Glomerular visceral epithelial cell (primary cell): Measurements from ENCODE around the gene ITPA.
A peak's percentile ranks its signal among the peaks of the same experiment; 100 is the strongest.
"Not testable (repeated sequence)": the region's sequence is repeated elsewhere in the genome, so short reads cannot be mapped to it uniquely, and the experiment has no call there.

Source experiments
- DNase-seq: peaks from one replicate; pipeline ENCODE4 v3.0.0-alpha.2; 2016; ENCODE audit errors: extremely low spot score

The ITPA gene

DNA sequence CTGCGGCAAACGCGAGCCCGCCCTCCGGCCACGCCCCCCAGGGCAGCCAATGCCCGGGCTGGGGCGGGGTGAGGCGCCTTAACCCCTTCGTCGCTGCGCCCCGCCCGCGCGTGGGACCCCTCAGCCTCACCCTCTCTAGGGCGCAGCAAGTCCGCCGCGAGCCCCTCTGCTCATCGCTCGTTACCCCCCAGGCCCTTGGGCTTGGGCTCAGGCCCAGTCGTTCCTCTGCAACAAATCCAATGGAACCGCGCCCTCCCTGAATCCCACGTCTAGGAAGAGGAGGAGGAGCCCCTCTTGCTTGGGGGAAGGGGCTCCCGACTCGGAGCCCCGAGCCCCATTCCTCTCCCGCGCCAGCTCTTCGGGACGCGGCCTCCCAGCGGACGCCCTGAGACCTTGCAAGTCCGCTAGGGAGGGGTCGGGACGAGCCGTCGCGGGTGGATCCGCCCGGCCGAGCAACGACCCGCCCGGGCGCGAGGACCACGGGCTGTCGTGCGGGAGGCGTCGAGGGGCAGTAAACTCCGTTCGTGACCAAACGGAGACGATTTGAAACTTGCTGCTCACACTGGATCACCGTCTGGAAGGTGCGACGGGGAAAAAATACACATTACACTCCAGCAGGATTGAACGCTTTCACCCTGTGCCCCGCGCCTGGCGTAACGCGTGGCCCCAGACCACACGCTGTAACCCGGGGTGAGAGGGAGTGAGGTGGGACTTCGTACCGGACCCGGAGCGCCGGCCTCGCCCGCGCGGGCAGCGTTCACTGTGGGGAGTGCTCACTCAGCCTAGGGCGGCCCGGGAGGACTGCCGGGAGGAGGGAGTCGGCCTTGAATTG is 35.5 kb upstream of the ITPA start:
- peak; percentile 91 for DNase-seq

GRCh38 chr20:3174442-3175261 is 34.6 kb upstream of the ITPA start:
- no peak for DNase-seq

GRCh38 chr20:3175270-3175669 is 34.0 kb upstream of the ITPA start:
- DNase-seq: no peak

- DNase-seq: no peak
Observed at GRCh38 chr20:3177746-3178485, 31.4 kb upstream of the ITPA start.

GRCh38 chr20:3180319-3180718 is 29.0 kb upstream of the ITPA start:
- DNase-seq: no peak

DNA sequence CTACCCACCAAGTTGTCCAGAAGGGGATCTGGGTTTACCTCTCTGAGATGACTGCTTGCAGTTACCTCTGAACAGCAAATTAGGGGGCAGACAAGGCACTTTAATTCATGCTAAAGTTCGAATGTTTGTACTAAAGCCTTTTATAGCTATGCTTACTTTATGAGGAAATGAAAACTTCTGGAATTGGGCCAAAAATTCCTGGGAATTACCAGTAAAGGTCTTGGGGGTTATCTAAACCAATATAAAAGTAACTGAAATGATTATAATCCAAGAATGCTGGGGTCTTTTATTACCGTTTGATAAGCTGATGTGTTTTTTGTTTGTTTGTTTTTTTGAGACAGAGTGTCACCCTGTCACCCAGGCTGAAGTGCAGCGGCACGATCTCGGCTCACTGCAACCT is 28.0 kb upstream of the ITPA start:
- DNase-seq: no peak

GRCh38 chr20:3182429-3182828 is 26.9 kb upstream of the ITPA start:
- DNase-seq: not testable (repeated sequence)

DNA sequence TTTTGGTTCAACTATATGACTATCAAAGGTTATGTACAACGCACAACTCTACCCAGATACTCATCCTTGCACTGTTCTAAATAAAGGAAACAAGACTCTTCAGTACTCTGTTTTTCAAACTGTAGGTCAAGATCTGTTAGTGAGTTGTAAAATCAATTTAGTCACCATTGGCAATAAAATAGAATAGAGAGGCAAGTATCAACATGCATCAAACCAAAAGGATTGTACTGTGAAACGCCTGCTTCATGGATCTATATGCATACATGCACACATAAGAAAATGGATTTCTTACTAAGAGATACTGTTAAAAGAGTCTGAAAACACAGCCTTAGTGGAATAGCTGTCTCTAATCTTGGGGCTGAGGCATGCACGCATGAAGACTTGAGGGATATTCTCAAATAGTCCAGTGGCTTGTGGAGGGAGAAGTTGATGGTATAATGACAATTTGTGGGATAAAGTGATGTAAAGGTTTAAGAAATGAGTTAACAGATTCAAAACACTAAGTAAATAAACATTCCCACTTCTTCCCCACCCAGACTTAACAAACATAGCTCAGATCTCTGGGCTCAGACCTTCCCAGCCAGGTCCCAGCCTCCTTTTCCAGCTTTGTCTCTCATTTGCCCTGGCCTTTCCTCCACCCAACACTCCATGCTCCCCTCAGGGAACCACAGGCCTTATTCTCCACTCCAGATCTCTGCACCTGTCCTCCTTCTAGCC is 25.2 kb upstream of the ITPA start:
- DNase-seq: no peak

DNA sequence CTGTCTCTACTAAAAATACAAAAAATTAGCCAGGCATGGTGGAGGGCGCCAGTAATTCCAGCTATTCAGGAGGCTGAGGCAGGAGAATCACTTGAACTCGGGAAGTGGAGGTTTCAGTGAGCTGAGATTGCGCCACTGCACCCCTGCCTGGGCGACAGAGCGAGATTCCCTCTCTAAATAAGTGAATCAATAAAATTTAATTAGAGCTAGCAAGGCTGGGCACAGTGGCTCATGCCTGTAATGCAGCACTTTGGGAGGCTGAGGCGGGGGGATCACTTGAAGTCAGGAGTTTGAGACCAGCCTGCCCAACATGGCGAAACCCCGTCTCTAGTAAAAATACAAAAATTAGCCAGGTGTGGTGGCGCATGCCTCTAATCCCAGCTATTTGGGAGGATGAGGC is 21.4 kb upstream of the ITPA start:
- not testable (repeated sequence) for DNase-seq

DNA sequence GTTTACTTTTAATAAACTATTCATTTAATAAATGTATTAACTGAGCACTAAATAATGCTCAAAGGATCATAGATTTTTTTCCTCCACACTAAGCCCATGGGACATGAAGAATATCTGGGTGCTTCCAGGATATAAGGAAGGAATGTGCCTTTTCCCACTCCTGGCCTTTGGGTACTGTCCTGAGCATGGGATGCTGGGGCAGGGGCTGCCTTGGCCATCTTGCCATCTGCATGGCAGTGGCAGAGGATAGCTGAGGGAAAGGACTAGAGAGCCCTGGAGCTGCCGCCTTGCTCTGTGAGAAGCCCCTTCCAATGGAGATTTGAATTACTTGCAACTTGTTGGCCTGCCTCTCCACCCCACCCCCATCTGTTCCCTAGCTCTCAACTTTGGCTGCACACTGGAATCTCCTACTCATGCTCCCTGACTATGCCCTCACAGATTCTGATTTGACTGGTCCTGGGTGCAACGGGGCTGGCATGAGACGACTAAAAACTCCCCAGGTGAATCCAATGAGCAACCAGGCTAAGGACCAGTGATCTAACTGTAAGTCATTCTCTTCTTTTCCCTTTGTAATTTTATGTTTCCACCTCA is 20.4 kb upstream of the ITPA start:
- no peak for DNase-seq

GRCh38 chr20:3189561-3190131 is 19.7 kb upstream of the ITPA start:
- no peak for DNase-seq

GRCh38 chr20:3190681-3191111 is 18.6 kb upstream of the ITPA start:
- DNase-seq: no peak

DNA sequence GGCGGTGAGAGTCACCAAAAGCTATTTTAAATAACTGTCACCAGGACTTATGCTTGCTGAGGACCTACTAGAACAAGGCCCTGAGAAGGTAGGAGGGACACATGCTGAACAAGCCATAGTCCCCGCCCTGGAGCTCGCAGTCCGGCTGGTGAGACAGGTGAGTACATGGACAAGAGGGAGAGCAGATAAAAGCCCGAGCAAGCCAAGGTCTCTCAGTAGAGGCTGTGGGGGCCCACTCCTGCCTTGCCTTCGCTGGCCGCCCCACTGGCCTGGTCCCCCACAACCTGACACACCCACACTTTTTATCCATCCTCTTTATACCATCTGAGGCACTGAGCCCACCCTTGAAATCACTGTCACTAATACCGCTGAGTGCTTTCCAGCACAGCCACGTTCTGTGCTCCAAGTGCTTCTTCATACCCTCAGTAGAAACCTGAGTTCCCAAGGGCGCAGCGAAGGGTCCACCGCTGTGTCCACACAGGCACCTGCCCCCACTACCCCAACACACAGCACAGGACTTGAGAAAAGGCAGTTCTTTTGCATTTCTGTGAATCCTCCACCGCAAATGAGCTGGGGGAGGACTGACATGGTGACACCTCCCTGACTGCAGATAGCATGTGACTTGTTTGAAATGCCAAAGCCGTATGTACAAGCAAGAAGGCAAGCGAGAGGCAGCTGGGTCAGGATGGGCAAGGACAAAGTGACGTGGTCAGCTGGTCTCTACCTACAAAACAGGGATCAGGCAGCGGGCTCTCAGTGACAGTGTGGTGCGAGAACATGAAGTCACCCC is 16.9 kb upstream of the ITPA start:
- no peak for DNase-seq

DNA sequence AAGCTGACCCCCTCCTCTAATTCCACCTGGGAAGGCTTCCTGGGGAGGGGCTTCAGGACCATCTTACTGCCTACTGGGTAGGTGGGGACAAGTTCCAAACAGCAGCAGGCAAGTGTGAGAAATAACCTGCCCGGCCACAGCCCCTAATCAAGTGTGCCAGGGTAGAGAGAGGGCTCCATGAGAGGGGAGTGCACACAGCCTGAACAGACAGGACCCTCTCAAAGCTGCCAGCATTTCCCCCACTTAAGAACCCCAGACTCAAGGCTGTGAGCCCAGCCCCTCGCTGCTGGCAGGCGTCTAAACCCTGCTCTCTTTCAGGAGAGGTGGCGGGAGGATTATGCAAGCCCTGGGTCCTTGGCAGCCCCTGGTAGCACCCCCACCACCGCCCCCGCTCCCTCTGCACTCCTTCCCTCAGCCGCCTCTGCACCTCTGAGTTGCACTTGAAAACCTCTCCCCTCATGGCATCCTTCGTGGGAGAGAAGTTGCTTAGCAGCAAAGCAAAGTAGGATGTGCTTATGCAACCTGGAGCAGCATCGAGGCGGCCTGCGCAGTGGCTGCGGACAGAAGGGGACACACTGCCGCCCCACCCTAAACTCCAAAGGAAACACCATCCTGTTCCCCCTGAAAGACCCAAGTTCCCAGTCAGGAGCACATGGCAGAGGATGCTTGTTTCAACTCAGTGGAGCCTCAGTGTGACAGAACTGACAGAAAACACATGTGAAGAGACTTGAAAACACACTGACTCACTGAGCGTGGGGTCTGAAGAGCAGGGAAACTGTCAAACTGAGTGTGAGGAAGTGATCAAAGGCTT is 15.3 kb upstream of the ITPA start:
- DNase-seq: no peak

DNA sequence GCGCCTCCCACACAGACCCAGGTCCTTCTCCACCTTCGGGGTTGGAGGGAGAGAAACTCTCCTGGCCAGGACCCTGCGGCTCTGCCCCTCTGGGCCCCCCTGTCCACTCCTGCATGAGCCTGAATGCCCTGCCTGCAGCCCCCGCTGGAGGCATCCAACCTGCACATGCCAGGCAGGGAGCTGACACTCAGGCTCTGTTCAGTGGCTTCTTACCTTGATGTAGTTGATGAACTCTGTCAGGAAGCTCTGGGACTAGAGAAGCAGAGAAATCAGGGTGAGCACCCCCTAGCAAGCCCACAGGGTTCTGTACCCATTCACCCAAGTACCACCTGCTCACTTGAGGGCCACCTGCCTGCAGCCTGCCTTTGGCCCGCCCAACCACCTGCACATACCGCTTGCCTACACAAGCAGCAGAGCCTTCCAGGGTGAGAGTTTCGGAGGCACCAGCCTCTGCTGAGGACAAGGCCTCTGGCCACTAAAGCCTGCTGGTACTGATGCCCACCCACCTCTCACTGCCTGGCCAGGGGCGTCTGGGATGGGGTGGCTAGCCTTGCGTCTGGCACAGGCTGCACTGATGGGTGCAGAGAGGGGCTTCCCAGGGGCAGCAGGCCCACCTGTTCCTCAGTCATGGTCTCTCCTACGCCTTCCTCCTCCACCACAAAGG is 14.5 kb upstream of the ITPA start:
- DNase-seq: no peak

DNA sequence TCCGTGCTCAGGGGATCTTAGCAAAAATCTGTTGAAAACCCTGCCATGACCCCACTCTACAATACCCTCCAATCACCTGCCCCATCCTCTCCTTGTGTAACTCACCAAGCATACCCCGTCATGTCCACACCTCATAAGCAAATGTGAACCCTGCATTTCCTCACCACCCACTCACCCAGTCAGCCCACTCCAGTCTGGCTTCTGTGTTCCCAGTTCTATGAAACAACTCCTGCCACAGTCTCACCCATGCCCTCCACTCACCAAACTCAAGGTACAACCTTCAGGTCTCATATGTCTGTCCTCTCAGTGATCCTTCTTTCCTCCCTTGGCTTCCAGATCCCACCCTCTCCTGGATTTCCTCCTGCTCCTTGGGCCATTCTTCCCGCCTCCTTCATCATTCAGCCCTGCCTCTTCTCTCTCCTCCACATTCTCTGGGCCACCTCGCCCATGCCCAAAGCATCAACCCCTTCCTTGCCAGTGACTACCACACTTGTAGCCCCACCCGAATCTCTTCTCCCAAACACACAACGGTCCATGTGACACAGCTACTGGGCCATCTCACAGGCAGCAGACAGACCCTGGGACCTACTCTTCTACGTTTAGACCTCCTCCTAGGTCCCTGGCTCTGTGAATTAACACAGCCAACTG is 13.6 kb upstream of the ITPA start:
- DNase-seq: no peak

- DNase-seq: no peak
Observed at GRCh38 chr20:3199206-3199605, 10.1 kb upstream of the ITPA start.
